Hepatic stellate cell (primary cell): ENCODE results near the gene ACOD1.
A peak's percentile ranks its signal among the peaks of the same experiment; 100 is the strongest.
"Not testable (repeated sequence)": the region's sequence is repeated elsewhere in the genome, so short reads cannot be mapped to it uniquely, and the experiment has no call there.

Source experiments
- DNase-seq: peaks from one replicate; pipeline ENCODE4 v3.0.0; 2011; ENCODE audit warnings: low spot score

The ACOD1 gene

DNA sequence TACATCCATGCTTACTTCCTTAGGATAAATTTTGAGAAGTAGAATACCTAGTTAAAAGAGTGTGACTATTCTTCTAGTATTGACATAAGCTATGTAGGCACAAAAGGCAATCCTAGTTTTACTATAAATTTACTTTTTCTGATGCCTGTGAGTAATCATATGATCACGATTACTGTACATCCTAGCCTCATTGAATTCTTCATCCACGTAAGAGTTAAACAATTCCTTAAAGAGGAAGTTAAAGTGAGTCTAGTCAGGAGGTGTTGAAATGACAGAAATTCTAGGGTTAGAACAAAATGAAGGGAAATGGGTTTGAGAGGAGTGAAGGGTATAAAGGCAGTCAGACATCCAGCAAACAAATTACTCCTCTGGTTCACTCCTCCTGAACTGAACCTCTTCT lies at the start of gene ACOD1:
Gene ACOD1 (plus strand): TSS at position 363 of the 400 bp plus-strand sequence. CDS start 48 bp downstream, outside the sequence.
- no peak for DNase-seq

DNA sequence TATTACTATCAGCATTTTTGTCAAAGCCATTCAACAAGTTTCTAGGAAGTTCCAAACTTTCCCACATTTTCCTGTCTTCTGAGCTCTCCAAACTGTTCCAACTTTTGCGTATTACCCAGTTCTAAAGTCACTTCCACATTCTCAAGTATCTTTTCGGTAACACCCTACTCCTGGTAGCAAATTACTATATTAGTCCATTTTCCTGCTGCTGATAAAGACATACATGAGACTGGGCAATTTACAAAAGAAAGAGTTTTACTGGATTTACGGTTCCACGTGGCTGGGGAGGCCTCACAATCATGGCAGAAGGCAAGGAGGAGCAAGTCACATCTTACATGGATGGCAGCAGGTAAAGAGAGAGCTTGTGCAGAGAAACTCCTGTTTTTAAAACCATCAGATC lies 49.2 kb upstream of the ACOD1 start:
- DNase-seq: not testable (repeated sequence)

DNA sequence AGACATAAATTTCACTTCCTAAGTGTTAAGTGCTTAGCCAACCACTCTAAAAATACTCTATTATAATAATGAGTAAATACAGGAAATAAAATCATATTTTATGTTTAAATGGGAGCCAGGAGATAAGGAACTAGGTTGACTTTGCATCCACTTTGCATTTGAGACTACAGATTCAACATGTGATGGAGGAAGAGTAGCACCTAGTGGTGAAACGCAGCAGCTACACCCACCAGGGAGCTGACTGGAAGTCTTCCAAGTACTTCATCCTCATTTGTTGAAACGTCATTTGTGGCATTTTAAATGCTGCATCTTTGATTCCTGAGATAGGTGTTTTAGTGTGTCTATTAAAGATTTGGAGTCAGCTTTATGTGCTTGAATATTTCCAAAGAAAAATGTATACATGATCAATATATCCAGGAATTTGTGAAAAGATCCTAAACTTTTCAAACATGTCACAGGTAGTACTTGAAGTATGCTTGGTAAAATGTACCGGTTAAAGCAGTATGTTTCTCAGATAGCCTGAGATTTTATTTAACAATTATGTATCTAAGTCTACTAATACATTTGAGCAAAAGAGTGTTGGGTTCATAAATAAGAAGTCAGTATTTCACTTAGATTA lies 44.7 kb upstream of the ACOD1 start:
- peak; percentile 53 for DNase-seq

DNA sequence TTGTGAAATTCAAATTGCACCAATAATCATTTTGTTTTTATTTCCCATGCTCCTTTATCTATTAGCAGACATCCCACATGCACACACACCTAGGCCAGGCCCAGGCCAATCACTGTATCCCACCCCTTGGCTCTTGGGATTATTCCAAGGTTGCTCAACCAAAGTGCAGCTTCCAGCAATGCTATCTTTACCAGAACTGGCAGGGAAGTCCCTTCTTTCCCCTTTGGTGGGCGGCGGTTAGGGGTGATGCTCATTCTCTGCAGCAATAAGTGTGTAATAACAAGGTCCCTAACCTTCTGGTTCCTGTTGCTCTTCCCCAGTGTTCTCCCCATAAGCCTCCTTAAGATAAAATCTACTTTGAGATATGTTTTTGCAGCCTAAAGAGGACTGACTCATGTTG lies 43.8 kb upstream of the ACOD1 start:
- DNase-seq: no peak

DNA sequence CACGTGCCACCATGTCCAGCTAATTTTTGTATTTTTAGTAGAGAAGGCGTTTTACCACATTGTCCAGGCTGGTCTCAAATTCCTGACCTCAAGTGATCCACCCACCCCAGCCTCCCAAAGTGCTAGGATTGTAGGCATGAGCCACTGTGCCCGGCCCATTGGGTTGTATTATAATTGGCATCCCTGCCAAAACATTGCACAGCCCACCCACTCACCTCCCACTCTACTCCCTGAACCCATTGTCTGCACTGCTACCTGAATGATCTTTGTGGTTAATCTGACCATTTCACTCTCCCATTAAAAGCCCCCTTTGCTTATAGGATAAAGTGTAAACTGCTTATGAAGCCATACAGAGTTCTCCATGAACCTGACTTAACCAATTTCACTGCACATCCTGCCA lies 35.8 kb upstream of the ACOD1 start:
- no peak for DNase-seq

DNA sequence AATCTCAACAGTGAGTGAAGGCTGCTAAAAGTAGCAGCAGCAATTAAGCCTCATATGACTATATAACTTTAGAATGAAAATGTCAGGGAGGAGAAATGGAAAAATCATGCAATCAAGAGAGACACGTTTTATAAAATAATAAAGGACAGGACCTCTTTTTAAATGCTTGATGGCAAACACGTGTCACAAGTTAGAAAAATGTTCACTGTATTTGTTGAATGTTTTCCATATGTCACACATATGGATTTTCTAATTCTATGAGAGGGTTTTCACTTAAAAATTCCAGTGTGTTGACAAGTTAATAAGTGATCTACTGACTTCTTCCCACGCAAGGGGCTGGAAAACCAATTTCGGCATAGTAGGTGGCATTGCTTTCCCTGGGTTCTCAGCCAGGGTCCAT lies 34.4 kb upstream of the ACOD1 start:
- no peak for DNase-seq

DNA sequence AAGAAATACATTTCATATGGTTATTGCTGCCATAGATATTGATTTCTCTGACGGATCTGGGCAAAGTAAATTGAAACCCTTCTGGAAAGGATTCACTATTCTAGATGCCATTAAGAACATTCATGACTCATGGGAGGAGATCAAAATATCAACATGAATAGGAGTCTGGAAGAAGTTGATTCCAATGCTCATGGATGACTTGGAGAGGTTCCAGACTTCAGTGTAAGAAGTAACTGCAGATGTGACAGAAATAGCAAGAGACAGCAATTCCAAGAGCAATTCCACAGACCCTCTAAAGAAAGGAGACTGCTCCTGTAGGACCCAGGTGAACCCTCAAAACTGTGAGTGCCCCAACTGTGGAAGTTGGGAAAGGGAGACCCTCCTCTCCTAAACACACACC lies 31.2 kb upstream of the ACOD1 start:
- no peak for DNase-seq

DNA sequence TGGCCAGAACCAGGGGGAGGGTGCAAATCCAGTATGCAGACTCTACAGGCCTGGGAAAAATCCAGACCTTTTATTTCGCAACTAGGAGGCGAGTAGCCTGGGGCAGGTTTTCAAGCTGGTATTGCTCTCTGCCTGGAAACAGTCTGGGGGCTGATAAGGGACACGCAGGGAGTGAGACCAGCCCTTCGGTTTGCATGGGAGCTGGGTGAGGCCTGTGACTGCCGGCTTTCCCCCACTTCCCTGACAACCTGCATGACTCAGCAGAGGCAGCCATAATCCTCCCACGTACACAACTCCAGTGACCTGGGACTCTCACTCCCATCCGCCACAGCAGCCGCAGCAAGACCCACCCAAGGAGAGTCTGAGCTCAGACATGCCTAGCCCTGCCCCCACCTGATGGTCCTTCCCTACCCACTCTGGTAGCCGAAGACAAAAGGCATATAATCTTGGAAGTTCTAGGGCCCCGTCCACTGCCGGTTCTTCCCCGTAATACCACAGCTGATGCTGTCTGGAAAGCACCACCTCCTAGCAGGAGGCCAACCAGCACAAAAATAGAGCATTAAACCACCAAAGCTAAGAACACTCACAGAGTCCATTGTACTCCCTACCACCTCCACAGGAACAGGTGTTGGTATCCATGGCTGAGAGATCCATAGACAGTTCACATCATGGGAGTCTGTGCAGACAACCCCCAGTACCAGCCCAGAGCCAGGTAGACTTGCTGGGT lies 30.4 kb upstream of the ACOD1 start:
- DNase-seq: not testable (repeated sequence)

DNA sequence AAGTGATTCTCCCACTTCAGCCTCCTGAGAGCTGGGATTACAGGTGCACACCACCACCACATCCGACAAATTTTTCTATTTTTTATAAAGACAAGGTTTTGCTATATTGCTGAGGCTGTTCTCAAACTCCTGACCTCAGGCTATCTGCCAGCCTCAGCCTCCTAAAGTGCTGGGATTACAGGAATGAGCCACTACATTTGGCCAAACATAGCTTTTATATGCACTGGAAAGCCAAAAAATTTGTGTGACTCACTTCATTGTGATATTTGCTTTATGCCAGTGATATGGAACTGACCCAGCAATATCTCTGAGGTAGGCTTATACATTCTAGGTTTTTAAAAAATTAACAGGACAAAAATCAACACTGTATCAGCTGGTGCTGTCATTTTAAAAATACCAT lies 26.8 kb upstream of the ACOD1 start:
- no peak for DNase-seq

DNA sequence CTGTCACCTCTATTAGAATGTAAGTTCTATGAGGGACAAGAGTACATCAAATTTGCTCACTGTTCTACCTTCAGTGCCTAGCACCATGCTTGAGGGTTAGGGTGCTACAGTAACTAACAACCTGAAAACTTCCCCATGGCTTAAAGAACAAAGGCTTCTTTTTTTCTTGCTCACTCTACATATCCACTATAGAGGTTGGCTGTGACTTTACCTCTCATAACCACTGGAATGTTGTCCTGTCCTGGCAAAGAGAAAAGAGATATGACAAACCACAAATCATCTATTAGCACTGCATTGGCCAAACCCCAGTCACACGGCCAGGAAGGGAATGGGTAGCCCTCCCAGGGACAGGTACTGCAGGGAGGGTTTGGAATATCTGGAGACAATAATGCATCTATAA lies 23.2 kb upstream of the ACOD1 start:
- DNase-seq: no peak

DNA sequence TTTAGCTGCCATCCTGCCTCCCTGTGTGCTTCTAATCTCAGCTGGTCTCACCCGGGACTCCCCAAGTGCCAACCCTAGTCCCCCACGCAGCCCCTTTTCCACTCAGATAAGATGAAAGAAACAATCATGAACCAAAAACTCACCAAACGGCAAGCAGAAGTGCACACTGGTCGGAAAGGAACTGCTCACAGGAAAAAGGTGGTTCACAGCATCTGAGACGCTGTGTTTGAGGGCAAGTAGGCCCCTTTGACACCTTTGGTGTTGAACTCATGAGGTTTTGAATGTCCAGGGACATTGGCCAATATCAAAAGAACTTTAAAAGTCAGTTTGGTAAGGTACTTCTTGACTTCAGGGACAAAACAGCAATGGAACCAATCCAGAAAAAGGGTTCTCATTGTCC lies 20.4 kb upstream of the ACOD1 start:
- no peak for DNase-seq

DNA sequence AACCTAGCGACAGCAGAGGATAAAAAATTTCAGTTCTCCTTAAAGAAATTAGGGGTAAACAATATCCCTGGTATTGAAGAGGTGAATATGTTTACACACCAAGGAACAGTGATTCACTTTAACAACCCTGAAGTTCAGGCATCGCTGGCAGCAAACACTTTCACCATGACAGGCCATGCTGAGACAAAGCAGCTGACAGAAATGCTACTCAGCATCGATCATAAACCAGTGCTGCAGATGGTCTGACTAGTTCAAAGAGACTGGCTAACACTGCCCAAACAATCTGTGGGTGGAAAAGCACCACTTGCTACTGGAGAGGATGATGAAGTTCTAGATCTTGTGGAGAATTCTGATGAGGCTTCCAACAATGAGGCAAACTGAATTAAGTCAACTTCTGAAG lies 19.9 kb upstream of the ACOD1 start:
- DNase-seq: no peak

DNA sequence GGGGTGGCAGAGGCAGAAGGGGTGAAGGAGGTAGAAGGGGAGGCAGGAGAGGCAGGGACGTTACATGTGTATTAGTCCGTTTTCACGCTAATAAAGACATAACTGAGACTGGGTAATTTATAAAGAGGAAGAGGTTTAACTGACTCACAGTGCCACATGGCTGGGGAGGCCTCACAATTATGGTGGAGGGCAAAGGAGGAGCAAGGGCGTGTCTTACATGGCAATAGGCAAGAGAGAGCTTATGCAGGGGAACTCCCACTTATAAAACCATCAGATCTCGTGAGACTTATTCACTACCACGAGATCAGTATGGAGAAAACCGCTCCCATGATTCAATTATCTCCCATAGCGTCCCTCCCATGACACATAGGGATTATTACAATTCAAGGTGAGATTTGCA lies 19.0 kb upstream of the ACOD1 start:
- DNase-seq: no peak

DNA sequence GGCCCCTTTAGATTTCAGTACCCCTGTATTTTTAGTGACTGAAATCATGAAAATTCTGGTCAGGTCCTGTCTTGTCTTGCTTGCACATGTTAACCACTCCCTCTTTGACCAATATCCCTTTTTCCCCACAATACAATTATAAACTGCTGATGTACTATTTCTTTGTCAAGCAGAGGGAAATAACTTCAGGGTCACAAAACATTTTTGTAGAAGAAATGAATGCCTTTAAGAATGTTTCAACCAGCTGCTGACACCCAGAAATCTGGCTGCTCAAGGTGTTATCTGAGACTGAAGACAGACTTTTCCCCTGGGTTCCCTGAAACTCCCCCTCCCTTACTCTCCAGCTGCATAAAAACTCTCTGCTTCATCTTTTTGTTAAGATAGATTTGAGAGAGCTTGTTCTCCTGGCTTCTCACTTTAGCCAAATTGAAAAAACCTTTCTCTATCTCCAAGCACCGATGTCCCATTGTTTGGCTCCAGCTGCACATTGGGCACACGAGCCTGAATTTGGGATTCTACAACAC lies 18.4 kb upstream of the ACOD1 start:
- no peak for DNase-seq

DNA sequence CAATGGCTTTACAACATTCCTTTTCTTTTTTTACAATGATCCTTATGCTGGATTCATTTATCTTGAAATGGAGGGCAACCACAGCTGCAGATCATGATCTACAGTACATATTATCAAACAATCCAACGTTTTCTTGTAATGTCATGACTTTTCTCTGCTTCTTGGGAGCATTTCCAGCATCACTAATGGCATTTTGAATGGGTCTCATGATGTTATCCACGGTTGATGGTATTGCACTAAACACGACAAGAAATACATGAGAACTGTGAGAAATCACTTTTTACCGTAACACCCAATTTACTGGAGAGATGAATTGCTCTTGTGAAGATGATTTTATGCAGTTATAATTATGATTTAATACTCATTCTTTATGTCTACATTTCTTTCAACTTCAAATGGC lies 16.2 kb upstream of the ACOD1 start:
- no peak for DNase-seq

DNA sequence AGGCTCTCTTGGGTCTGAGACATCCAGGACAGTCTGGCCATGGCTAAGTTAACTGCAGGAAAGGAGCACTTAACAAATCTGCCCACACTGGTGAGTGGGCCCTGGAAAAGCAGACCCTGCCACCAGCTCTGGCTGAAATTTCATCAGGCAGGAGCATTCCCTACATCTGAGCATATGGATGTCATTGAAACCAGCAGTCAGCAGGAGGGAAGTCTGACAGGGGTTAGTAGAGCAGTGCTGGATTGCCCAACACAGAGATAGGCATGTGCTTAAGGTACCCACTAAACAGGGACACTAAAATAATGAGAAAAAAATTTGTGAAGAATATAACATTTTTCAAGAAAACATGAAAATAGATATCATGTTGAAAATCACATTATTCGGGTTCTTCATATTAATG lies 13.6 kb upstream of the ACOD1 start:
- no peak for DNase-seq

DNA sequence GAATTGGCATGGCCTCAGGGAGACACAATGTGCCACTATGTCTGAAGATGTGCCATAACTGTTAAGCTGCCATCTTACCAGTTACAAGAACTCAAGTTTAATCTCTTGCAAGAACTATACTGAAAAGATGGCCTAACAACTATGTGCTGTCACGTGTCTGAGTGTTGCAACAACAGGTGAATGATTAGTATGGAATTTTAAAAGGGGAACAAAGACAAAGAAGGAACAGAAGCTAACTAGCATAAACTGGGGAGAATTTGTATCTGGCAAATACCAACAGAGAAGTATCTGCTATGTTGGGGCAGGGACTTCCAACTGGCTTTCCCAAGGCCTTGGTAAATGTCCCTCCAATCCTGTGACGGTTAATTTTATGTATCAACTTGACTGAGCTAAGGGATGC lies 11.5 kb upstream of the ACOD1 start:
- DNase-seq: no peak

DNA sequence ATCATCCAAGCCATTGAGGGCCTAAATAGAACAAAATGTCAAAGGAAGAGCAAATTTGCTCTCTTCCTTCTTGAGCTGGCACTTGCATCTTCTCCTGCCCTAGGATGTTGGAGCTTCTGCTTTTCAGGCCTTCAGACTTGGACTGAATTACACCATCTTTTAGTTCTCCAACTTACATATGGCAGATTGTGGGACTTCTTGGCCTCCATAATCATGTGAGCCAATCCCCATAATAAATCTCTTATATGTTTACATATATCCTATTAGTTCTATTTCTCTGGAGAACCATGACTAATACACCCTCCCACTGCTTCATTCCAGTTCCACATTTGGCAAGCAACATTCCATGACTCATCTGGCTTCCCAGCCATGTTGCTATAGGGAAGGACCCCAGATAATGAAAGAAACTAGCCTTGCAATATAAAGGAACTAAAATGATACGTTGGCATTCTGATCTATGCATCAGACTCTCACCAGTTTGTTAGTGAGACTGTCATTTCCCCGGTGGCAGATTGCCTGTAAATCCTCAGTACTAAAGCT lies 11.0 kb upstream of the ACOD1 start:
- DNase-seq: peak; percentile 49

DNA sequence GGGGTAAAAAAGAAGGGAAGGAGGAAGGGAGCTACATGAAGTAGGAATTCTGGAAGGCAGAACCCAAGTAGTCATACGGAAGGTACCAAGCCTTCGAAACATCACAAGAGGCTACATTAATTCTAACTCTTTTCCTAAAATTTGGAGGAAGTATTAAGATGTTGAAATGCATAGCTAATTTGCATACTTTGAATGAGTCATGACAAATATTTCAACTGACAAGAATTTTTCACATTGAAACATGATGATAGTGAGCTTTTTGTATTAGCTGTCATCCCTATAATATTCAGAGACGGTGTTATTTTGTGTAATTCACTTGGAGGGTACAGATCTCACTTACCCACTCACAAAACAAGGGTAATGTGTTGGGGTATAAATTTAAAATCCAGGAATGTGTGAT lies 9.1 kb upstream of the ACOD1 start:
- DNase-seq: no peak

DNA sequence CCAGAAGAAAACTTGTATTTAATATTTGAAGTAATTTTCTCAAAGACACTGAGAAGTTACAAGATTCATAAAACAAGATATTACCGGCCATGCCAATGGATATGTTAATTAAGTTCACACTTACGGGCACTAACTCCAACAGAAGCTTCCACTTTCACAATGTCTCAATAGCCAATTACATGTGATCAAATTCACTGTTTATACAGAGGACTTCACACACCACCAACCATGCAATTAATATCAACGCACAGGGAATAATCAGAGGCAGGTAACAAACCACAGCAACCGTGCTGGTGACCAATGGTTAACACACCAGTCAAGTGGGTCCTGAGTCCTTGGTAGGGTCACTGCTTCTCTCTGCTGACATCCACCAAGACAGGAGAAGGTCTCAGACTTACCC lies 5.9 kb upstream of the ACOD1 start:
- DNase-seq: no peak

DNA sequence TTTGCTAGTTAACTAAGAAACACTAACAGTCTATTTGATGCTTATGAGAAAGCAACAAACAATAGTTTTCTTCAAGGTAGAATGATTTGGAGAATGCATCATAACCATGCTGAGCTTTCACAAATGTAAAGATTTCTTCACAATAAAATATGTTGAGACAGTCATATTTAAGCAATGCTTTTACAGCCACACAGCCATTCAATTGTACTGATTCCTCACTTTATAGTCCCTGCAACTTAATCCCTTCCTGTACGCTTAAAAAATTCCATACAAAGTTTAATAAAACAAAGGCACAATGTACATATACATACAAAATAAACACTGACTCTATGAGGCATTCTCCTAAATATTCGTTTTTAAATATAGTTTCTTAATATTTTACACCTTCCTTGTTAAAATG lies 4.7 kb upstream of the ACOD1 start:
- no peak for DNase-seq

DNA sequence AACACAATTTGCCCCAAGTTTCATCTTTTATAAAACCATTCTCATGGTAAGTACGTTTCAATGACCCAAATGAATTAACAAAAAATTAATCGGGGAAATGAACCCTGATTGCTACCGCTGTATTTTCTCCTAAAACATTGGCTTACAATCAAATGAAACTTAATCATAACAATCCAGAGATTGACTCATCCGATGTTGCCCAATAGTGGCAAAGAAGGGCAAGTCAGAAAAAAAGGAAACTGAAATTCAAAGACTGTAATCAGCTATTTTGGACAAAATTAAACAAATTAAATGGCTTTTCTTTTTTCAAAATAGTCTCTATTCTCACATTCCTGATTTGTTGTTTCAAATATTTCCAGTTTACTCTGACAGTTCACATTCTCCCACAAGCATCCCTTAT lies 3.9 kb upstream of the ACOD1 start:
- DNase-seq: no peak

DNA sequence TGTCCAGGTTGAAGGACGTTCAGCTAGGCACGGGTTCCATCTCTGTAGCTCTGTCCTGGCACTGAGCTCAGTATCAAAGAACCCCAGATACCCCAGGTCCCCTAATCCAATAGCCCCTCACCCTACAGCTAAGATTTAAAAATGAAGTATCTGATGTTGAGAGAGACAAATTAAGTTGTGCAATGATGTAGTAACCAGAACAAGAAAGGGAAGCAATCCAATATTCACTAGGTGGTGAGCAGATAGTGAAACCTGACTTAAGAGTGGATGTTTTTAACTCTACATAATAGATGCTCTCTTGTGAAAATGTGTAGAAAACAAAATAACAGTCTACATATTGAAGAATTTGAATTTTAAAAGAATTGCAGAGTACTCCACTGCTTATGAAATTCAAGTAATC lies 1.8 kb downstream of the ACOD1 start:
- no peak for DNase-seq

DNA sequence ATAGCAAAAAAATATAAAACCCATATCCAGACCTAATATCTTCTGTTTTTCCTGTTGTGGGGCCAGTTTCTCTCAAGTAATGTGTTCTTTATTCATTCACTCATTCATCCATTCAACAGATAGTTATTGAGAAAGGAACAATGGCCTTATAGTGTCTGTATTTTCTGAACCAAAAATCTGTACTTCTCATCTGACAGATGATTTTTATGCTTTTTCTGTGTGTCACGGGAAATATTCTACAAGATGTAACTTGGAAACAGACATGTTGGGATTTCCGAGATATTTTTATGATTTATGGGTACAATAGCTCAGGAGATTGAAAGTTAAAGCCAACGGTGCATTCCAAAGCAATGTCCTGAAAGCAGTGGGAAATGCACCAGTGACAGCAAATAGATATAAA lies 5.7 kb downstream of the ACOD1 start:
- DNase-seq: no peak
